A673 (cell line): Measurements from ENCODE around the gene STPG1. TPM values are rescaled to one million over a fixed set of nuclear protein-coding genes. Genes with fewer than 3 reads are reported as not detected.

Experiments
- BruUV-seq: library from RNA; stranded (reverse); fragments of 400-500 nt; replicated peaks from 2 replicates; lab custom pipeline; 2021; lab: Mats Ljungman, UMichigan
- CTCF ChIA-PET: fragments of 300-600 bp; sonication (Branson Sonifier 250); formaldehyde crosslinking; loops from one replicate; lab custom pipeline; 2022; ENCODE audit warnings: antibody characterized with exemption; lab: Charles Lee
- POLR2A ChIA-PET: fragments of 300-600 bp; sonication (Branson Sonifier 250); formaldehyde crosslinking; loops from one replicate; lab custom pipeline; 2022; ENCODE audit warnings: antibody characterized with exemption; ENCODE audit not compliant: low non-redundant PET; lab: Charles Lee
- DNase-seq: peaks from one replicate; pipeline ENCODE4 v3.0.0-alpha.2; 2015; ENCODE audit warnings: low spot score
- H3K27ac ChIP-seq: fragments of 200-600 bp; sonication (generic); 2 replicates; pipeline ENCODE4 v1.5.1; 2016; ENCODE audit warnings: mixed run types, low read depth, mild to moderate bottlenecking, mixed read lengths, antibody characterized with exemption, low read length; ENCODE audit not compliant: poor library complexity, severe bottlenecking
- H3K27me3 ChIP-seq: fragments of 200-600 bp; sonication (generic); replicated peaks from 2 replicates; pipeline ENCODE4 v1.6.1; 2017; ENCODE audit warnings: mixed run types, low read depth, mild to moderate bottlenecking, mixed read lengths, antibody characterized with exemption, low read length; ENCODE audit not compliant: insufficient read depth, poor library complexity
- H3K36me3 ChIP-seq: fragments of 200-600 bp; sonication (generic); 2 replicates; pipeline ENCODE4 v1.6.1; 2016; ENCODE audit warnings: mixed run types, mild to moderate bottlenecking, mixed read lengths, antibody characterized with exemption, low read length; ENCODE audit not compliant: insufficient read depth, poor library complexity, severe bottlenecking
- H3K4me1 ChIP-seq: fragments of 200-600 bp; sonication (generic); 2 replicates; pipeline ENCODE4 v1.6.1; 2017; ENCODE audit warnings: mixed run types, mild to moderate bottlenecking, mixed read lengths, antibody characterized with exemption, low read length; ENCODE audit not compliant: insufficient read depth, poor library complexity, severe bottlenecking
- H3K4me3 ChIP-seq: fragments of 200-600 bp; sonication (generic); 2 replicates; pipeline ENCODE4 v1.5.1; 2016; ENCODE audit warnings: low read depth, mixed run types, mild to moderate bottlenecking, mixed read lengths, low read length; ENCODE audit not compliant: poor library complexity, severe bottlenecking
- H3K9me3 ChIP-seq: fragments of 200-600 bp; sonication (generic); 2 replicates; pipeline ENCODE4 v1.6.1; 2016; ENCODE audit warnings: mixed run types, low read depth, mild to moderate bottlenecking, mixed read lengths, antibody characterized with exemption, low read length; ENCODE audit not compliant: poor library complexity, severe bottlenecking
- EZH2 ChIP-seq: fragments of 200-600 bp; sonication (generic); IDR thresholded peaks from 2 replicates; pipeline ENCODE4 v1.6.1; 2017; ENCODE audit warnings: borderline replicate concordance, low read depth, mild to moderate bottlenecking, mixed read lengths, antibody characterized with exemption, low read length; ENCODE audit not compliant: poor library complexity, severe bottlenecking
- intact Hi-C: fragments of 100-400 bp; cut with micrococcal nuclease; formaldehyde crosslinking; loops from one replicate; pipeline ENCODE4 v1.10.0; 2022; ENCODE audit not compliant: unreplicated experiment
- total RNA-seq: library from RNA; stranded (reverse); gene quantifications from 2 replicates; pipeline ENCODE4 v1.2.3, GENCODE V29; 2021
- TF ChIP-seq, protein P1 (sequence below): fragments of 300-800, 200-600 bp; sonication (generic); conservative IDR thresholded peaks from 2 replicates; pipeline ENCODE4 v1.5.1; 2017; ENCODE audit warnings: low read depth, mild to moderate bottlenecking, antibody characterized with exemption, low read length, moderate library complexity, mixed read lengths

Gene STPG1
- total RNA-seq, 1 experiment from 2014 or later, result 7.2 TPM

GRCh38 chr1:24317081-24317480 lies 96.5 kb downstream of the STPG1 start:
- intact Hi-C loops, result no loop called here
- Histone ChIP-seq H3K4me1 (peaks cover 29% of the 10 kb centered on the region), H3K36me3 (no peaks in the 10 kb centered on the region), H3K27ac (no peak overlapping the region), H3K4me3 (no peak overlapping the region), H3K27me3 (no peaks in the 10 kb centered on the region), H3K9me3 (no peaks in the 10 kb centered on the region)
- ChIA-PET CTCF (no interaction called here), POLR2A (no interaction called here)
- TF ChIP-seq, protein P1, sequence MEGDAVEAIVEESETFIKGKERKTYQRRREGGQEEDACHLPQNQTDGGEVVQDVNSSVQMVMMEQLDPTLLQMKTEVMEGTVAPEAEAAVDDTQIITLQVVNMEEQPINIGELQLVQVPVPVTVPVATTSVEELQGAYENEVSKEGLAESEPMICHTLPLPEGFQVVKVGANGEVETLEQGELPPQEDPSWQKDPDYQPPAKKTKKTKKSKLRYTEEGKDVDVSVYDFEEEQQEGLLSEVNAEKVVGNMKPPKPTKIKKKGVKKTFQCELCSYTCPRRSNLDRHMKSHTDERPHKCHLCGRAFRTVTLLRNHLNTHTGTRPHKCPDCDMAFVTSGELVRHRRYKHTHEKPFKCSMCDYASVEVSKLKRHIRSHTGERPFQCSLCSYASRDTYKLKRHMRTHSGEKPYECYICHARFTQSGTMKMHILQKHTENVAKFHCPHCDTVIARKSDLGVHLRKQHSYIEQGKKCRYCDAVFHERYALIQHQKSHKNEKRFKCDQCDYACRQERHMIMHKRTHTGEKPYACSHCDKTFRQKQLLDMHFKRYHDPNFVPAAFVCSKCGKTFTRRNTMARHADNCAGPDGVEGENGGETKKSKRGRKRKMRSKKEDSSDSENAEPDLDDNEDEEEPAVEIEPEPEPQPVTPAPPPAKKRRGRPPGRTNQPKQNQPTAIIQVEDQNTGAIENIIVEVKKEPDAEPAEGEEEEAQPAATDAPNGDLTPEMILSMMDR, result no peak
- no peak for TF ChIP-seq EZH2
- no peak for DNase-seq
- no TSS peak for BruUV-seq

- Histone ChIP-seq H3K27ac (no peak overlapping the region), H3K9me3 (no peaks in the 10 kb centered on the region), H3K27me3 (no peaks in the 10 kb centered on the region), H3K36me3 (no peaks in the 10 kb centered on the region), H3K4me1 (peaks cover 24% of the 10 kb centered on the region), H3K4me3 (no peak overlapping the region)
- DNase-seq, result no peak
- POLR2A ChIA-PET, result no interaction called here
- TF ChIP-seq, protein P1, result no peak
- TF ChIP-seq EZH2, result no peak
- BruUV-seq, result no TSS peak
- intact Hi-C loops, result no loop called here
- CTCF ChIA-PET, result no interaction called here
Measured at GRCh38 chr1:24316645-24317044, 96.9 kb downstream of the STPG1 start.

GRCh38 chr1:24315391-24315790 lies 98.2 kb downstream of the STPG1 start:
- H3K4me3 ChIP-seq, result no peak overlapping the region
- no peak overlapping the region for H3K27ac ChIP-seq
- peaks cover 19% of the 10 kb centered on the region for H3K4me1 ChIP-seq
- intact Hi-C loops, result no loop called here
- H3K9me3 ChIP-seq, result no peaks in the 10 kb centered on the region
- no TSS peak for BruUV-seq
- TF ChIP-seq EZH2, result no peak
- TF ChIP-seq, protein P1, result no peak
- H3K27me3 ChIP-seq, result no peaks in the 10 kb centered on the region
- DNase-seq, result no peak
- H3K36me3 ChIP-seq, result no peaks in the 10 kb centered on the region
- CTCF ChIA-PET, result no interaction called here
- POLR2A ChIA-PET, result no interaction called here
